Aorta (tissue), 5 donors: ENCODE results near the gene SPATA2L. TPM values are rescaled to one million over a fixed set of nuclear protein-coding genes. Genes with fewer than 3 reads are reported as not detected.
A peak's percentile ranks its signal among the peaks of the same experiment; 100 is the strongest.

ENCODE experiments used
- ATAC-seq: fragments of 200-7000 bp; cut with Tn5 transposase; one replicate; pipeline ENCODE4 v1.9.1; 2022; ENCODE audit warnings: moderate library complexity; ENCODE audit not compliant: low FRiP score
- DNase-seq, 2 donors: peaks; one replicate each; pipeline ENCODE4 v3.0.0-alpha.2; 2020
- H3K27ac ChIP-seq, 2 donors: one replicate each; pipeline ENCODE4 v1.5.1; 2013; ENCODE audit warnings: low read length in 2 of 2, mild to moderate bottlenecking in 2 of 2, moderate library complexity in 2 of 2, control low read depth in 1 of 2, inconsistent platforms in 1 of 2, low read depth in 1 of 2
- H3K27me3 ChIP-seq, 2 donors: one replicate each; pipeline ENCODE4 v1.6.1; 2013; ENCODE audit warnings: control low read depth in 1 of 2, low read length in 1 of 2, mild to moderate bottlenecking in 1 of 2, moderate library complexity in 1 of 2; ENCODE audit not compliant: insufficient read depth in 2 of 2, control insufficient read depth in 1 of 2
- H3K36me3 ChIP-seq, 2 donors: one replicate each; pipeline ENCODE4 v1.6.1; 2013; ENCODE audit warnings: control low read depth in 1 of 2, low read length in 1 of 2, mild to moderate bottlenecking in 1 of 2; ENCODE audit not compliant: insufficient read depth in 2 of 2, control insufficient read depth in 1 of 2
- H3K4me1 ChIP-seq, 2 donors: one replicate each; pipeline ENCODE4 v1.6.1; 2013; ENCODE audit warnings: low read length in 2 of 2, control low read depth in 1 of 2, mild to moderate bottlenecking in 1 of 2, moderate library complexity in 1 of 2; ENCODE audit not compliant: insufficient read depth in 2 of 2, control insufficient read depth in 1 of 2
- H3K4me3 ChIP-seq, 2 donors: one replicate each; pipeline ENCODE4 v1.5.1; 2013; ENCODE audit warnings: low read length in 2 of 2, control low read depth in 1 of 2, mild to moderate bottlenecking in 1 of 2
- H3K9me3 ChIP-seq: one replicate; pipeline ENCODE4 v1.6.1; 2013; ENCODE audit warnings: mild to moderate bottlenecking, low read length; ENCODE audit not compliant: control insufficient read depth
- WGBS, 2 donors: extraction: QIAGEN DNeasy Blood & Tissue Kit; methylation state at CpG; one replicate each; pipeline ENCODE4 v1.1.7; 2013; 5-methylcytosine and 5-hydroxymethylcytosine counted together
- intact Hi-C, 2 donors: fragments of 100-400 bp; cut with DNase I; formaldehyde crosslinking; loops; one replicate each; pipeline versions ENCODE4 v1.14.2 to v1.15.0; 2022
- polyA plus RNA-seq, 2 donors: library from polyadenylated mRNA; stranded (reverse); fragments of 200-250 nt; gene quantifications; one replicate each; pipeline ENCODE4 v1.2.3, GENCODE V29; 2013
- total RNA-seq, 2 donors: library from RNA; stranded (reverse); fragmentation: NEBNext Ultra II Directional; extraction: Animal tissue kit (Norgen Biotek cat#: 25700); gene quantifications; one replicate each; pipeline ENCODE4 v1.2.1, GENCODE V29; 2021
- donor health status: healthy with polysubstance abuse.
- donor health status: Bipolar disorder and iron deficiency.
- donor health status: DM: no; HTN: no; CAD: no.
- donor health status: DM: no; HTN: no; CAD: no.
- donor health status: DM: yes; HTN: yes; CAD: no.

SPATA2L gene
- total and polyA plus RNA-seq, 4 donors, result 4.9 to 13.4 (median 10.5) TPM

GRCh38 chr16:89722392-89723278, 21.1 kb upstream of the SPATA2L start:
- no peaks in the 10 kb centered on the region for H3K4me1 ChIP-seq
- ATAC-seq (peak; percentile 37), DNase-seq (peak in 1 of 2 donors; percentile 76)
- peak overlapping the region in 1 of 2 donors; percentile 7 for H3K27ac ChIP-seq
- intact Hi-C loops, result no loop called here
- H3K27me3 ChIP-seq, result peaks cover 0 to 2% of the 10 kb centered on the region in 2 donors
- peaks cover 0 to 4% of the 10 kb centered on the region in 2 donors for H3K36me3 ChIP-seq
- no peaks in the 10 kb centered on the region for H3K9me3 ChIP-seq
- peak overlapping the region; percentile 70 to 83 for H3K4me3 ChIP-seq
- 29% methylated on average over 51 to 56 of the region's 56 CpGs for WGBS, 2 donors

- peak overlapping the region; percentile 70 to 83 for H3K4me3 ChIP-seq
- peaks cover 0 to 2% of the 10 kb centered on the region in 2 donors for H3K27me3 ChIP-seq
- intact Hi-C loops, result loop anchor here in 1 of 2 donors (2.0 kb wide), 1 partner anchor 21 kb away; the partner anchor contains the start of gene SPATA2L
- peak overlapping the region; percentile 38 to 45 for H3K27ac ChIP-seq
- H3K36me3 ChIP-seq, result peaks cover 0 to 4% of the 10 kb centered on the region in 2 donors
- H3K4me1 ChIP-seq, result no peaks in the 10 kb centered on the region
- ATAC-seq, result peak; percentile 37
- WGBS, 2 donors, result 0 to 2% methylated on average over 64 to 112 of the region's 112 CpGs
- peak; percentile 89 to 90 for DNase-seq
- no peaks in the 10 kb centered on the region for H3K9me3 ChIP-seq
These were observed 20.3 kb upstream of the SPATA2L start for GRCh38 chr16:89721546-89722391.

GRCh38 chr16:89720813-89721545, 19.5 kb upstream of the SPATA2L start, which contains the start of the genes VPS9D1 and ZNF276:
VPS9D1 (minus strand) TSS chr16:89720898; CDS start chr16:89720861, 37 bp downstream.
ZNF276 (plus strand) TSS chr16:89721537; CDS start chr16:89721641, 104 bp downstream.
- intact Hi-C loops, result loop anchor here in 1 of 2 donors (2.0 kb wide), 1 partner anchor 20 kb away; the partner anchor contains the start of gene SPATA2L
- H3K27me3 ChIP-seq, result peaks cover 0 to 2% of the 10 kb centered on the region in 2 donors
- WGBS, 2 donors, result 1% methylated on average over 62 to 103 of the region's 103 CpGs
- H3K9me3 ChIP-seq, result no peaks in the 10 kb centered on the region
- ATAC-seq, result peak; percentile 90
- H3K4me3 ChIP-seq, result peak within 1 kb of the TSS; percentile 70 to 83
- peak; percentile 82 to 95 for DNase-seq
- no peaks in the 10 kb centered on the region for H3K4me1 ChIP-seq
- peaks cover 0 to 4% of the 10 kb centered on the region in 2 donors for H3K36me3 ChIP-seq
- H3K27ac ChIP-seq, result peak within 1 kb of the TSS; percentile 45 to 74

GRCh38 chr16:89720551-89720812, 19.0 kb upstream of the SPATA2L start:
- no peak for DNase-seq
- H3K27ac ChIP-seq, result peak overlapping the region in 1 of 2 donors; percentile 55
- no peaks in the 10 kb centered on the region for H3K9me3 ChIP-seq
- peak overlapping the region; percentile 70 to 71 for H3K4me3 ChIP-seq
- 0 to 1% methylated on average over 15 to 29 of the region's 29 CpGs for WGBS, 2 donors
- ATAC-seq, result peak; percentile 43
- intact Hi-C loops, result loop anchor here in 1 of 2 donors (2.0 kb wide), 1 partner anchor 20 kb away; the partner anchor contains the start of gene SPATA2L
- no peaks in the 10 kb centered on the region for H3K4me1 ChIP-seq
- peaks cover 0 to 2% of the 10 kb centered on the region in 2 donors for H3K27me3 ChIP-seq
- H3K36me3 ChIP-seq, result peaks cover 0 to 4% of the 10 kb centered on the region in 2 donors

GRCh38 chr16:89717688-89718505, 16.4 kb upstream of the SPATA2L start:
- no peak for ATAC-seq
- intact Hi-C loops, result no loop called here
- H3K9me3 ChIP-seq, result no peaks in the 10 kb centered on the region
- no peaks in the 10 kb centered on the region for H3K36me3 ChIP-seq
- no peak for DNase-seq
- H3K4me1 ChIP-seq, result no peaks in the 10 kb centered on the region
- WGBS, 2 donors, result 84 to 85% methylated on average over 24 of the region's 24 CpGs
- peaks cover 0 to 2% of the 10 kb centered on the region in 2 donors for H3K27me3 ChIP-seq
- H3K27ac ChIP-seq, result no peak overlapping the region
- no peak overlapping the region for H3K4me3 ChIP-seq

- Histone ChIP-seq H3K4me1 (no peaks in the 10 kb centered on the region), H3K27ac (no peak overlapping the region), H3K9me3 (no peaks in the 10 kb centered on the region), H3K36me3 (no peaks in the 10 kb centered on the region), H3K27me3 (peaks cover 0 to 2% of the 10 kb centered on the region in 2 donors), H3K4me3 (no peak overlapping the region)
- DNase-seq, result no peak
- intact Hi-C loops, result no loop called here
- WGBS, 2 donors, result 89 to 92% methylated on average over 26 to 29 of the region's 29 CpGs
- ATAC-seq, result no peak
These were observed 15.6 kb upstream of the SPATA2L start for GRCh38 chr16:89716916-89717687.

GRCh38 chr16:89716493-89716892, 15.0 kb upstream of the SPATA2L start:
- H3K4me3 ChIP-seq, result no peak overlapping the region
- H3K9me3 ChIP-seq, result no peaks in the 10 kb centered on the region
- no peak for ATAC-seq
- no peak for DNase-seq
- WGBS, 2 donors, result 84 to 88% methylated on average over 15 of the region's 15 CpGs
- no peaks in the 10 kb centered on the region for H3K36me3 ChIP-seq
- intact Hi-C loops, result no loop called here
- no peak overlapping the region for H3K27ac ChIP-seq
- no peaks in the 10 kb centered on the region for H3K4me1 ChIP-seq
- peaks cover 0 to 2% of the 10 kb centered on the region in 2 donors for H3K27me3 ChIP-seq
